Suprapubic skin (tissue), 4 donors: ENCODE measurements around the gene PHACTR1. TPM values are rescaled to one million over a fixed set of nuclear protein-coding genes. Genes with fewer than 3 reads are reported as not detected.

ENCODE experiments used
- DNase-seq, 2 donors: peaks; one replicate each; pipeline ENCODE4 v3.0.0-alpha.2; 2019; ENCODE audit warnings: low spot score in 2 of 2
- H3K27ac ChIP-seq: fragments of 200-600 bp; sonication (generic); one replicate; pipeline ENCODE4 v1.5.1; 2019
- H3K27me3 ChIP-seq: fragments of 200-600 bp; sonication (generic); one replicate; pipeline ENCODE4 v1.5.1; 2019
- H3K36me3 ChIP-seq: fragments of 200-600 bp; sonication (generic); one replicate; pipeline ENCODE4 v1.5.1; 2019
- H3K4me1 ChIP-seq: fragments of 200-600 bp; sonication (generic); one replicate; pipeline ENCODE4 v1.5.1; 2019
- H3K4me3 ChIP-seq: fragments of 200-600 bp; sonication (generic); one replicate; pipeline ENCODE4 v1.5.1; 2019; ENCODE audit warnings: mild to moderate bottlenecking
- H3K9me3 ChIP-seq: fragments of 200-600 bp; sonication (generic); one replicate; pipeline ENCODE4 v1.5.1; 2019
- CTCF ChIP-seq, 2 donors: fragments of 200-600 bp in 1 of 2; fragments of 450-650 bp in 1 of 2; sonication (generic) in 1 of 2; IDR thresholded peaks; one replicate each; pipeline ENCODE4 v1.5.1; 2016 to 2019; ENCODE audit warnings: antibody characterized with exemption in 2 of 2, mild to moderate bottlenecking in 1 of 2, moderate library complexity in 1 of 2
- EP300 ChIP-seq: sonication (generic); formaldehyde crosslinking; IDR thresholded peaks from one replicate; pipeline ENCODE4 v1.6.1; 2017; ENCODE audit warnings: antibody characterized with exemption
- POLR2A ChIP-seq, 2 donors: fragments of 450-650 bp; IDR thresholded peaks; one replicate each; pipeline ENCODE4 v1.6.1; 2017; ENCODE audit warnings: antibody characterized with exemption in 2 of 2, mild to moderate bottlenecking in 2 of 2, moderate library complexity in 2 of 2
- POLR2AphosphoS5 ChIP-seq, 3 donors: sonication (generic); formaldehyde crosslinking; IDR thresholded peaks; one replicate each; pipeline ENCODE4 v1.6.1; 2017; ENCODE audit warnings: antibody characterized with exemption in 3 of 3
- WGBS: methylation state at CpG from one replicate; pipeline ENCODE4 v1.1.5; 2018; 5-methylcytosine and 5-hydroxymethylcytosine counted together
- total RNA-seq, 4 donors: library from RNA; depleted of rRNA; stranded (reverse); fragments of >200 nt; gene quantifications; one replicate each; pipeline ENCODE4 v1.1.0, GENCODE V29; 2016

PHACTR1 gene
- total RNA-seq, 4 donors from 2014 or later: 4.0 to 8.2 (median 6.4) TPM

- no peak for DNase-seq
- 82% methylated on average over 11 of the region's 11 CpGs for WGBS
Measured at GRCh38 chr6:12844284-12845223, 128.0 kb downstream of the PHACTR1 start.

GRCh38 chr6:12845224-12846004 is 128.8 kb downstream of the PHACTR1 start:
- Histone ChIP-seq H3K27ac (no peak overlapping the region), H3K9me3 (no peaks in the 10 kb centered on the region), H3K36me3 (no peaks in the 10 kb centered on the region), H3K27me3 (peaks cover 11% of the 10 kb centered on the region), H3K4me1 (no peaks in the 10 kb centered on the region), H3K4me3 (no peak overlapping the region)
- 49% methylated on average over 10 of the region's 10 CpGs for WGBS
- no peak for TF ChIP-seq CTCF (IDR thresholded peaks at IDR 0.05)
- TF ChIP-seq POLR2A (IDR thresholded peaks at IDR 0.05): no peak
- TF ChIP-seq POLR2AphosphoS5 (IDR thresholded peaks at IDR 0.05): no peak
- no peak for TF ChIP-seq EP300
- DNase-seq: no peak

More at GRCh38 chr6:12844284-12845223, 128.0 kb downstream of the PHACTR1 start:
- Histone ChIP-seq H3K36me3 (no peaks in the 10 kb centered on the region), H3K27ac (no peak overlapping the region), H3K4me1 (no peaks in the 10 kb centered on the region), H3K4me3 (no peak overlapping the region), H3K27me3 (peaks cover 11% of the 10 kb centered on the region), H3K9me3 (no peaks in the 10 kb centered on the region)
- TF ChIP-seq CTCF (IDR thresholded peaks at IDR 0.05) (peak in 1 of 2 donors; percentile 37), POLR2AphosphoS5 (IDR thresholded peaks at IDR 0.05) (no peak)

- WGBS: 85% methylated on average over 13 of the region's 13 CpGs
- H3K9me3 ChIP-seq: no peaks in the 10 kb centered on the region
- TF ChIP-seq POLR2AphosphoS5 (IDR thresholded peaks at IDR 0.05) (no peak), EP300 (no peak), POLR2A (IDR thresholded peaks at IDR 0.05) (no peak), CTCF (IDR thresholded peaks at IDR 0.05) (no peak)
- peaks cover 11% of the 10 kb centered on the region for H3K27me3 ChIP-seq
- no peak overlapping the region for H3K4me3 ChIP-seq
- H3K36me3 ChIP-seq: no peaks in the 10 kb centered on the region
- no peak overlapping the region for H3K27ac ChIP-seq
- H3K4me1 ChIP-seq: no peaks in the 10 kb centered on the region
- no peak for DNase-seq
Measured at GRCh38 chr6:12848964-12849808, 132.6 kb downstream of the PHACTR1 start.

- DNase-seq: no peak
- peaks cover 11% of the 10 kb centered on the region for H3K27me3 ChIP-seq
- no peaks in the 10 kb centered on the region for H3K36me3 ChIP-seq
- H3K4me1 ChIP-seq: no peaks in the 10 kb centered on the region
- 50% methylated on average over 1 of the region's 1 CpG for WGBS
- H3K9me3 ChIP-seq: no peaks in the 10 kb centered on the region
- H3K4me3 ChIP-seq: no peak overlapping the region
- H3K27ac ChIP-seq: no peak overlapping the region
- no peak for TF ChIP-seq EP300
- TF ChIP-seq CTCF (IDR thresholded peaks at IDR 0.05): no peak
- no peak for TF ChIP-seq POLR2A (IDR thresholded peaks at IDR 0.05)
- TF ChIP-seq POLR2AphosphoS5 (IDR thresholded peaks at IDR 0.05): no peak
Measured at GRCh38 chr6:12849809-12850198, 133.2 kb downstream of the PHACTR1 start.
